GOT3 (cell line): ENCODE measurements around the gene DMRT3.

Experiments
- DNase-seq: peaks from one replicate; lab custom pipeline; 2025; ENCODE audit warnings: mixed read lengths; lab: John Stamatoyannopoulos, UW

Gene DMRT3

DNA sequence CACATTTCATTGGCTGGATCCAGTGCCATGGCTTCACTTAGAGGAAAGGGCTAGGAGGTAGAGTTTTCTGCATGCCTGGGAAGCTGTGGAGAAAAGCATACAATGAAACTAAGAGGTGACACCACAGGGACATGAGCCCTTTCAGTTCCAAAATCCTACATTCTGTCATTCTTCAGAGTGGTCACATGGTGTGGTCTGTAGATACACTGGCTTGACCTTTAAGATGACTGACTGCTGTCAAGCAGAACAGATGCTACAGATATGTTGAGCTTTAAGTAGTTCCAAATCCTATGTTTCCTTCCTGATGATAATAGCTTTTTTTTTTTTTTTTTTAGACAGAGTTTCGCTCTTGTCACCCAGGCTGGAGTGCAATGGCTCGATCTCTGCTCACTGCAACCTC is 26.2 kb downstream of the DMRT3 start:
- DNase-seq = no peak

DNA sequence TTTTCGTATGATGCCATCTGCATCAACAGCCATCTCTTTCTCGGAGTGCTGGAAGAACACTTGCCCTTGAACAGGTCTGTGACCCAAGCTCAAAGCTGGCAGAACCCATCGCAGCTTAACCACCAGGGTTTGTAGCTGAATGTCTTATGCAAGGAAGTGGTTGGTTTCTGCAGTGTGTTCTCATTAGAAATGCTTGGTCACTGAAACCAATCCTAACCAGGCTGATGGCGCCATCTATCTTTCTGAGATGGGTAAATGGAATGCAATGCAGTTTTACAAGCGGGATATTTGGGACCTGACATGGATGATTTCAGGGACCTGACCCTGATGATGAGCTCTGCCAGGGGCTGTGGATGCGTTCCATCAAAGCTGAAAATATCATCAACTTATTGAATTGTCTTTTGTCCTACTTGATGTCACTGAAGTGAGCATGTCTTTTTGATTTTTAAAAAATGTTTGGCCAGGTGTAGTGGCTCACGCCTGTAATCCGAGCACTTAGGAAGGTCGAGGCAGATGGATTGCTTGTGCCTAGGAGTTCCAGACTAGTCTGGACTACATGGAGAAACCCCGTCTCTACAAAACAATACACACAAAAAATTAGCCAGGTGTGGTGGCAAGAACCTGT is 28.7 kb downstream of the DMRT3 start:
- no peak for DNase-seq

DNA sequence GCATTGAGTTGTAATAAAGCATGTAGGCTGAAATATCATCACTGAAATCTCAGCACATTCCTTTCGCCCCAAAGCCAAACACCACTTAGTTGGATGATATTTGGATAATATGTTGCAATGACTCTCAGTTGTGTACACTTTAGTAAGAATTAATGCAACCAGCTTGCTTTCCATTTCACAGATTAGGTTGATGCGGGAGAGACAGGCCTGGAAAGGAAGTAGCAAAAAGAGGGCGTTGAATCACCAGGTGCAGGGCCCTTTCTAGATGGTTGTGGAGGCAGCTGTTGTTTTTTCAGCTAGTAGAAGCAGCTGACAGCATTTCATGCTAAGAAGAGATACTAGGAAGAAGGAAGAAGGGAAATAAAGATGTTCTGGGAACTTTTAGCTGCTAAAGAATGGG is 30.9 kb downstream of the DMRT3 start:
- no peak for DNase-seq

DNA sequence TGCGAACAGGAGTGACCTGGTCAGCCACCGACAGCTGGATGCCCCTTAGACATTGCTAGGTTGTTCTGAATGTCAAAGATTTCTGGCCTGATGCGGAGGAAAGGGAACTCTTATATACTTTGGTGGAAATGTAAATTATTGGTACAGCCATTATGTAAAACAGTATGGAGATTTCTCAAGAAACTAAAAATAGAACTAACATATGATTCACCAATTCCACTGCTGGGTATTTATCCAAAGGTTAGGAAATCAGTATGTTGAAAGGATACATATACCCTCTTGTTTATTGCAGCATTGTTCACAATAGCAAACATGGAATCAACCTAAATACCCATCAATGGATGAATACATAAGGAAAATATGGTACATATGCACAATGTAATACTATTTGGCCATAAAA is 31.8 kb downstream of the DMRT3 start:
- no peak for DNase-seq

DNA sequence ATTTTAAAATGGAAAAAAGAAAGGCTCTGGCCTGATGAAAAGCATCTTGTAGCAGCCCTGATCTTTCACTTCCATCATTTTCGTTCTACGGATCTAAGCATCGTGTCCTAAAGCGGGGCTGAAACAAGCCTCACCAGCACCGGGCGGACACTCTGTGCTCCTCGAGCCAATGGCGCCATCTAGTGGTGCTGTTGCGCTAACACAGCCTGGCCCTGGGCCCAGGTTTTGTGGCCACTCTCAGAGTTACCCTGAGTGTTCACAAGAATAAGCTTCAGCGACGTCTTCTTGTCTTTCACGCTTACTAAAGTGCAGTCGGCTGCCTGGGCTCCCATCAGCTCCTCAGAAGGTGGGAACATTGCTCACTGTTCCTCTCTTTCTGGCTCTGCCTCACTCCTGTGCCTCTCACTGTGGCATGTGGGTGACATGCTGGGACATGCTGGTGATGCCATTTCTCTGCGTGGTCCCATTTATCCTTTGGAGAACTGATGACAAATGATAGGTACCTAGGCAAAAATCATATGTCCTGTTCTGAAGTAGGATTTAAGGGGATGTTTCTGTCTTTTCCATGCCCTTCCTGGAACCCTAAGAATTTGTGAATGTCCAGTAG is 32.7 kb downstream of the DMRT3 start:
- DNase-seq = peak; percentile 7

DNA sequence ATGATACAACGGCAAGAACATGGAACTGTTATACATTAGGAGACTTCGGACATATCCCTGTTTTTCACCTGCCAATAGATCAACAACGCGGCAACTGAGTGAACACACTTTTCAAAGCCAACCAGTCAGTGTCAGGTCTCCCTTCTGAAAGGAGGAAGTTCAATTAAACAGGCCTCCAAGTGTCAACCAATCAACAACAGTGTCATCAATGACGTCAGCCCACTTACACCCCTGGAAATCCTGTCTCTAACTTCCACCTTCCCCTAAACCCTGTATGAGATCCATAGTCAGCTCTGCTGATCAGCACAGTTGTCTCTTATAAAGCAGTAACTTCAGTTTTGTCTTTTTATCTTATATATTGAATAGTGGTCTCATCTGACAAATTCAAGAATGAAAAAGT is 36.6 kb downstream of the DMRT3 start:
- no peak for DNase-seq

DNA sequence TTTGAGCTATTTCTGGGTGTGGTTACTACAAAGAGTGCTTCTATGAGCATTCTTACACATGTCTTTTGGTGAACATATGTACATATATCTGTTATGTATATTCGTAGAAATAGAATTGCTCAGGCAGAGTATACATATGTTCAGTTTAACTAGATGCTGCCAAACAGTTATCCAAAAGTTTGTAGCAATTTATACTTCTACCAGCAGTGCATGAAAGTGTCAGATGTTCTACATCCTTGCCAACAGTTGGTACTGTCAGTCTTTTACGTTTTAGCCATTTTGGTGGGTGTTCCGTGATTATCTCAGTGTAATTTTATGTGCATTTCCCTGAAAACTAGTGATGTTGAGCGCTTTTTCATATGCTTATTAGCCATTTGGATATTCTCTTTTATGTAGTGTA is 37.8 kb downstream of the DMRT3 start:
- DNase-seq = no peak

DNA sequence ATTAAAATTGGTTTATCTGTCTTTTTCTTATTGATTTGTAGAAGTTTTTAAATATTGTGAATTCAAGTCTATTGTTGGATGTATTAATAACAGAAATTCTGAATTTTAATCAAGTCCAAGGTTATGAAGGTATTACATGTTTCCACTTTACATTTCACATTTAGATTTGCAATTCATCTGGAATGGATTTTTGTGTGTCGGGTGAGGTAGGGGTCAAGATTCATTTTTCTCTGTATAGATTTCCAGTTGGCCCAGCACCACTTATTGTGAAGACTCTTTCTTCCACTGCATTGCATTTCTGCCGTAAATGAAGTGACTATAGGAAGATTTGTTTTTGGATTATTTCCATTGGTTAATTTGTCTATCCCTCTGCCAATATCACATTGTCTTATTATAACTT is 38.2 kb downstream of the DMRT3 start:
- DNase-seq = no peak

DNA sequence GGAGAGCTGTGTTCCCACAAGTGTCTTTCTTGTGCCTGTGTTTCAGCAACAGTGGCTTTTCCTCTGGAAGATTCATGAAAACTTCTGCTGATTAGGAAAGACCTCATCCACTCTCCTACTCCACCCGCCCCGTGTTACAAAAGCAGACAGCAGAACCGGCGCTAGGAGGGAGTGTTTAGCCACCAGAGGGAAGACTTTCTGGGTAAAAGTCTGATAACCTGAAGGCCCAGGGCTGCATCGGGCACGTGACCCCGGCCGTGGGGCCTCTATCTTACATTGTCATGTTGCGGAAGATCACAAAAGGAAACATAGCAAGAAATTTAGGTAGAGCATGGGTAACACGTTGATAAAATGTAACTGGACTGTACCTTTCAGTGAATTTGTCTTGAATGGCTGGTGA is 41.7 kb downstream of the DMRT3 start:
- DNase-seq = no peak

DNA sequence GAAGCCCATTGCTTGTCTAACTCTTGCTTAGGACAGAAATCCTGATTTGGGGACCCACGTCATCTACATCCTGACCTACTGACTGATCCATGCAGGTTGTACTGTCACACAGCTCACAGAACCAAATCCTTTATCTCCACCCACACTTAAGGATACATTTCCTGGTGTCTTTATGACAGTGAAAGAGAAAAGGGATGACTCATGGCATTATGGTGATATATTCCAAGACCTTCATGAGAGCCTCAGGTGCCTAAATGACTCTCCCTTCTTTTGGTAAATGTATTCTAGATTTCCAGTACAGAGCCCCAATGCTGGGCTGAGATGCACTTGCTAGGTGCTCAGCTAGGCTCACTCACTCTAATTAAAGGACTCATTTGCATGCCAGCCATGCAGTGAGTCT is 47.7 kb downstream of the DMRT3 start:
- no peak for DNase-seq

DNA sequence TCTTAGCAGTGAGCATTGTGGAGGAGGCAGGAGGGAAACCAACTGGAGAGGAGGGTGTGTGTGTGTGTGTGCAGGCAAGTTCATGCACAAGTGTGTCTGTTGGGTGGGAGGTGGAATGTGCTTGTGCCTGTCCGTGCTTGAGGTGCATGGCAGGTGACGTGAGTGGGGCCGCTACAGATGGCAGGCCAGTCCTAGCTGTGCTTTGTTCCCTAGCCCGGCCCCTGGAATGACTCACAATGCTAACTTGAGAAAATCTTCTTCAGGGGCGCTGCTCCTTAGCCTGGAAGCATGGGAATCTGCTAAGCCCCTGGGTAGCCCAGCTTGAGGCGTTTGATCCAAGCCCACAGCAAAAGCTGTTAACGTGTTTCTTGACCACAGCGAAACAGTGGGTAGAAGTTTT is 48.7 kb downstream of the DMRT3 start:
- no peak for DNase-seq

DNA sequence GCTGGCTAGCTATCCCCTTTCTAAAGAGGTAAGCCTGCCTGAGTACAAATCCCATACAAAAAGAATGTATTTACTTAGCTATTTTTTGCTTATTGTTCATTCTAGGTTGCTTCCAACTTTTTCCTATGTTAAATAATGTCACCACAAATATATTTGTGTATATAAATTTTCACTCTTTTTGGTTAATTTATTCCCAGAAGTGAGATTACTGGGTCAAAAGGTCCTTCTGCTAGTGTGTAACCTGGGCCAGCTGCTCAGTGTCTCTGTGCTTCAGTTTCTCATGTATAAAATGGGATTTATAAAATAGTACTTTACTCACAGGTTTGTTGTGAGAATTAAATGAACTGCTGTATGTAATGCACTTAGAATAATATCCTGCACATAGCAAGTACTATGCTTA is 49.8 kb downstream of the DMRT3 start:
- no peak for DNase-seq

DNA sequence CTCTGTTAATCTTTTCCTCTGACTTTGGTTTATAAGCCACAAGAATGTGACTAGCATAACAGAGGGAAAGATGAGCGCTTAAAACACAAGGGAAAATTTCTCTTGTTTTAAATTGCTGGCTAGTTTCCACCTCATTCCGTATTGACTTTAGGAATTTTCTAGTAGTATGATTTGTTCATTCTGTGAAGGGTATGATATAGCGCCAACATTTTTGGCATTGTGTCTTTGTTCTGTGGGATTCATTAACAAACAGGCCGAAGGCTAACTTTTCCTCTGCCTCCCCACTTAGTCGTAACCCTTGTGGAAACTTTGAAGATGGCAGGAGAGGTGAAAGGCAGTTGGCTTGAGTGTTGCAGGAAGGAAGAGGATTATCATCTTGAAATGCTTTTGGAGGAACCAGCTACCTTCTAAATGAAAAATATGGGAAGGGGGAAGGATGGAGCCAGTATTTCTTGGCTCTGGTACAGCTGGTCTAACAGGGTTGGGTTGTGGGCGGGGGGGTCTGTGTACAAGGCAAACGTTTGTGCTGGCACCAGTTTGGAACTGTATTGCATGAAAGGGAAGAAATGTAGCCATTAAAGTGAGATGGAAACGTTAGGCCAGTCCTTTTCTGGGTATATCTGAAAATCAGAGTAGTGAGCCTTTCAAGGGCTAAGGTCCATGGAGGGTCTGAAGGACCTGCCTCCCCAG is 52.2 kb downstream of the DMRT3 start:
- DNase-seq = no peak

DNA sequence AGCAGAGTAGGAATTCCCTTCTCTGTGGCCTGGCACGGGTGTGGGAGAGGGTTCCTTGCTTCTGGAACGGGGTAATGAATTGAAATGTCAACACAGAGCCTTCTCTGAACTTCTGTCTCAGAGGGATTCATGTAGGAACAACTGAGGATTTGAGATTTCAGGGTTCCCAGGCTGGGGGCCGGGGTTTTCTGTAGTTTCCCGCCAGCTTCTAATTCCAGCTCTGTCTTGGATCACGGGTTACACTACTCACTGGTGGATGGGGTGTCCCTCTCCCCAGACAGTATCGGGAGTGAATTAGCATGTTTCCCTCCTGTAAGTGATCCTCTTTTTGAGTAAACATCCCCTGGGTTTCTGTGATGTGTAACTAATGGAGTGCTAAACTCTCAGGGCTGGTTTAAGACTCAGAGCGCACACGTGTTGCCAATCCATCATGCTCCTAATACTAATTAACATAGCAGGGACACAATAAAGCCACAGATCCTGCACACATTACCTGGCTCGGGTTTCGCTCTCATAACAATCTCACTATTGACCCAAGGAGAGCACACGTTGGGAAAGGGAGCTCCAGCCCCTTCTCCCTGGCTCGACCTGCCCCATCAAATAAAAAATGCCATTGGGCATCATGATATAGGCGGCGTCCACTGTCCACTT is 55.6 kb downstream of the DMRT3 start:
- DNase-seq = no peak

DNA sequence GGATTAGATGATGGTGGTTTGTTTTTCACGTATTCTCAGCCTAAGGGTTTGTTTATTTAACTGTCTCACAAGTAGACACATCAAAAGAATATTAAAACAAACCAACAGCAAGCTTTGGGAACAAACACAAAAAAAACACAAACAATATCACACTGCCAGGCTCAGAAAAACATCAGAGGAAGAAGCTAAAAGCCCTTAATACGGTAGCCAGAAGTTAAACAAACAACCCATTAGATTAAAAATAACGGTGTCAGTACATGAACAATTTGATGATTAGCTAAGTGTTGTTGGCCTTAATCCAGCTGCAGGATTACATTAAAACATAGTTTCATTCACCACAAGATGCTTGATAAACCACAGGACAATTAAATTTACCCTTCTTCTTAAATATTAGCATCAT is 57.8 kb downstream of the DMRT3 start:
- DNase-seq = no peak

DNA sequence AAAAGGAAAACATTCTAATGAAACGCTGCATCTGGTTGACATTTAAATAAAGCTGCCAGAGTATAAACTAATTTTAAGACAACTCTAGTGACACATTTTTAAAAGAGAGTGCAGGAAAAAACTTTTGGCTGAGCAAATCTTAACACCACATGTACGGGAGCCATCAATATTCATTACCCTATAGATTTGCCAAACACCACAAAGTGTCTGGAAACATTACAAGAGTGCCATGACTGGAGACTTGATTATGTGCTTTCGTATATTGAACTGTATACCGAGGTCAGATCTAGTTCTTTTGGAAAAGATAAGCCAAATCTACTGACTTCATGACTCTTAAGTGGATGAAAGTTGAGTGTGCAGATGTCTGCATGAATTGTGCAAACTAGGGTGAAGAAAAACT is 63.1 kb downstream of the DMRT3 start:
- no peak for DNase-seq
